Upper lobe of left lung (tissue), 4 donors: ENCODE measurements around the gene INO80C.

Experiments used
- CTCF ChIP-seq, 6 experiments: fragments of 450-650 bp in 4 of 6; fragments of 200-600 bp in 2 of 6; sonication (generic) in 2 of 6; IDR thresholded peaks; one replicate each; pipeline ENCODE4 v1.5.1; 2016 to 2019; ENCODE audit warnings: antibody characterized with exemption in 6 of 6
- POLR2AphosphoS5 ChIP-seq, 2 donors: sonication (generic); formaldehyde crosslinking; IDR thresholded peaks; one replicate each; pipeline ENCODE4 v1.5.1; 2017; ENCODE audit warnings: antibody characterized with exemption in 2 of 2

- TF ChIP-seq CTCF (IDR thresholded peaks at IDR 0.05): no peak
- TF ChIP-seq POLR2AphosphoS5 (IDR thresholded peaks at IDR 0.05): no peak
Observed at GRCh38 chr18:35474884-35475283, 22.9 kb downstream of the INO80C start.
